DMS114 treated with DMSO at 0.1 percent for 48 hours (cell line): ENCODE measurements around the gene STARD5.

Experiments
- DNase-seq: peaks from one replicate; lab custom pipeline; 2025; ENCODE audit not compliant: unreplicated experiment; lab: John Stamatoyannopoulos, UW

STARD5 gene

GRCh38 chr15:81275711-81276392 is 48.1 kb downstream of the STARD5 start:
- DNase-seq, result no peak

GRCh38 chr15:81274931-81275707 is 48.8 kb downstream of the STARD5 start:
- DNase-seq, result peak; percentile 84

GRCh38 chr15:81274255-81274654 is 49.7 kb downstream of the STARD5 start:
- no peak for DNase-seq

- DNase-seq, result no peak
Observed at GRCh38 chr15:81273855-81274254, 50.1 kb downstream of the STARD5 start.

GRCh38 chr15:81273200-81273599 is 50.7 kb downstream of the STARD5 start:
- no peak for DNase-seq

- DNase-seq, result no peak
Observed at GRCh38 chr15:81271761-81272644, 51.9 kb downstream of the STARD5 start.

- no peak for DNase-seq
Observed at GRCh38 chr15:81270781-81271491, 53.0 kb downstream of the STARD5 start.

- no peak for DNase-seq
Observed at GRCh38 chr15:81270188-81270587, 53.8 kb downstream of the STARD5 start.

GRCh38 chr15:81268881-81269601 is 54.9 kb downstream of the STARD5 start:
- no peak for DNase-seq

- no peak for DNase-seq
Observed at GRCh38 chr15:81268340-81268739, 55.6 kb downstream of the STARD5 start.

- DNase-seq, result peak; percentile 72
Observed at GRCh38 chr15:81265944-81266775, 57.8 kb downstream of the STARD5 start.

- DNase-seq, result no peak
Observed at GRCh38 chr15:81265256-81265943, 58.5 kb downstream of the STARD5 start.

GRCh38 chr15:81264072-81264857 is 59.7 kb downstream of the STARD5 start:
- DNase-seq, result no peak

GRCh38 chr15:81263477-81263876 is 60.5 kb downstream of the STARD5 start:
- no peak for DNase-seq

- DNase-seq, result no peak
Observed at GRCh38 chr15:81261172-81261811, 62.6 kb downstream of the STARD5 start.

GRCh38 chr15:81259760-81260298 is 64.1 kb downstream of the STARD5 start:
- no peak for DNase-seq
